ENCODE data around the gene RARRES1. TPM values are rescaled to one million over a fixed set of nuclear protein-coding genes. Genes with fewer than 3 reads are reported as not detected.

Gene RARRES1
- total and polyA plus RNA-seq, 2 experiments from 2014 or later, result 0.33 to 0.56 TPM

GRCh38 chr3:158737976-158738615 is 5.8 kb upstream of the RARRES1 start:
- no peak for TF ChIP-seq CTCF (IDR thresholded peaks at IDR 0.05; ENCODE audit: low read depth, low read length)
- Histone ChIP-seq H3K27ac (no peak overlapping the region), H3K4me3 (no peak overlapping the region), H3K9me3 (ENCODE audit: low read depth) (no peaks in the 10 kb centered on the region), H3K4me1 (ENCODE audit: low read depth) (no peaks in the 10 kb centered on the region), H3K36me3 (peaks cover 2% of the 10 kb centered on the region), H3K27me3 (peaks cover 11% of the 10 kb centered on the region)
- no peak for DNase-seq (ENCODE audit: low read depth in 1 of 2, low spot score in 1 of 2)

- TF ChIP-seq CTCF (IDR thresholded peaks at IDR 0.05; ENCODE audit: low read depth, low read length), result no peak
These were observed 5.2 kb upstream of the RARRES1 start for GRCh38 chr3:158737410-158737809.

GRCh38 chr3:158735296-158736033 is 3.2 kb upstream of the RARRES1 start:
- no peaks in the 10 kb centered on the region for H3K4me1 ChIP-seq (ENCODE audit: low read depth)
- DNase-seq (ENCODE audit: low read depth in 1 of 2, low spot score in 1 of 2), result no peak
- TF ChIP-seq CTCF (IDR thresholded peaks at IDR 0.05; ENCODE audit: low read depth, low read length), result no peak
- no peaks in the 10 kb centered on the region for H3K36me3 ChIP-seq
- no peak overlapping the region for H3K4me3 ChIP-seq
- peaks cover 36% of the 10 kb centered on the region for H3K27me3 ChIP-seq
- no peaks in the 10 kb centered on the region for H3K9me3 ChIP-seq (ENCODE audit: low read depth)
- H3K27ac ChIP-seq, result no peak overlapping the region

More at GRCh38 chr3:158737410-158737809, 5.2 kb upstream of the RARRES1 start:
- H3K9me3 ChIP-seq (ENCODE audit: low read depth), result no peaks in the 10 kb centered on the region
- H3K4me3 ChIP-seq, result no peak overlapping the region
- H3K4me1 ChIP-seq (ENCODE audit: low read depth), result no peaks in the 10 kb centered on the region
- no peaks in the 10 kb centered on the region for H3K36me3 ChIP-seq
- H3K27me3 ChIP-seq, result peaks cover 17% of the 10 kb centered on the region
- no peak for DNase-seq (ENCODE audit: low read depth in 1 of 2, low spot score in 1 of 2)
- H3K27ac ChIP-seq, result no peak overlapping the region

GRCh38 chr3:158733656-158734055 is 1.4 kb upstream of the RARRES1 start:
- no peaks in the 10 kb centered on the region for H3K36me3 ChIP-seq
- H3K9me3 ChIP-seq (ENCODE audit: low read depth), result no peaks in the 10 kb centered on the region
- no peaks in the 10 kb centered on the region for H3K4me1 ChIP-seq (ENCODE audit: low read depth)
- DNase-seq (ENCODE audit: low read depth in 1 of 2, low spot score in 1 of 2), result no peak
- TF ChIP-seq CTCF (IDR thresholded peaks at IDR 0.05; ENCODE audit: low read depth, low read length), result no peak
- H3K27me3 ChIP-seq, result peaks cover 36% of the 10 kb centered on the region
- H3K27ac ChIP-seq, result no peak overlapping the region
- no peak overlapping the region for H3K4me3 ChIP-seq

- peaks cover 36% of the 10 kb centered on the region for H3K27me3 ChIP-seq
- no peaks in the 10 kb centered on the region for H3K9me3 ChIP-seq (ENCODE audit: low read depth)
- peak overlapping the region; percentile 60 for H3K4me3 ChIP-seq
- H3K4me1 ChIP-seq (ENCODE audit: low read depth), result no peaks in the 10 kb centered on the region
- H3K36me3 ChIP-seq, result no peaks in the 10 kb centered on the region
- TF ChIP-seq CTCF (IDR thresholded peaks at IDR 0.05; ENCODE audit: low read depth, low read length), result no peak
- DNase-seq (ENCODE audit: low read depth in 1 of 2, low spot score in 1 of 2), result no peak
- no peak overlapping the region for H3K27ac ChIP-seq
These were observed 571 bp upstream of the RARRES1 start for GRCh38 chr3:158732856-158733200.

Measured in cardiac muscle cell (in vitro differentiated cells and primary cell).